Tibial nerve (tissue), 4 donors: ENCODE results near the gene ZKSCAN5.

Experiments
- CTCF ChIP-seq, 5 experiments: fragments of 200-600 bp in 3 of 5; fragments of 450-650 bp in 2 of 5; sonication (generic) in 3 of 5; IDR thresholded peaks; one replicate each; pipeline ENCODE4 v1.5.1; 2016 to 2019; ENCODE audit warnings: antibody characterized with exemption in 5 of 5, mild to moderate bottlenecking in 3 of 5, moderate library complexity in 2 of 5
- EP300 ChIP-seq, 2 donors: sonication (generic); formaldehyde crosslinking; IDR thresholded peaks; one replicate each; pipeline ENCODE4 v1.6.1; 2017; ENCODE audit warnings: antibody characterized with exemption in 2 of 2, mild to moderate bottlenecking in 1 of 2
- POLR2A ChIP-seq, 2 donors: fragments of 450-650 bp; IDR thresholded peaks; one replicate each; pipeline ENCODE4 v1.6.1; 2017; ENCODE audit warnings: antibody characterized with exemption in 2 of 2, mild to moderate bottlenecking in 2 of 2, moderate library complexity in 2 of 2

- no peak for TF ChIP-seq CTCF (IDR thresholded peaks at IDR 0.05)
- no peak for TF ChIP-seq POLR2A (IDR thresholded peaks at IDR 0.05)
- TF ChIP-seq EP300 (IDR thresholded peaks at IDR 0.05), result no peak
Observed at GRCh38 chr7:99461221-99461620, 43.2 kb upstream of the ZKSCAN5 start.
